B cell (primary cell): ENCODE measurements around the gene IFI35.

Experiments used
- CTCF ChIP-seq: fragments of 200-600 bp; IDR thresholded peaks from one replicate; pipeline ENCODE4 v1.8.0; 2022; ENCODE audit warnings: antibody characterized with exemption, mild to moderate bottlenecking
- EZH2 ChIP-seq: IDR thresholded peaks from 2 replicates; pipeline ENCODE4 v1.6.1; 2012; ENCODE audit warnings: borderline replicate concordance, low read depth, mild to moderate bottlenecking, moderate library complexity, low read length; ENCODE audit not compliant: insufficient read depth, poor library complexity, severe bottlenecking

DNA sequence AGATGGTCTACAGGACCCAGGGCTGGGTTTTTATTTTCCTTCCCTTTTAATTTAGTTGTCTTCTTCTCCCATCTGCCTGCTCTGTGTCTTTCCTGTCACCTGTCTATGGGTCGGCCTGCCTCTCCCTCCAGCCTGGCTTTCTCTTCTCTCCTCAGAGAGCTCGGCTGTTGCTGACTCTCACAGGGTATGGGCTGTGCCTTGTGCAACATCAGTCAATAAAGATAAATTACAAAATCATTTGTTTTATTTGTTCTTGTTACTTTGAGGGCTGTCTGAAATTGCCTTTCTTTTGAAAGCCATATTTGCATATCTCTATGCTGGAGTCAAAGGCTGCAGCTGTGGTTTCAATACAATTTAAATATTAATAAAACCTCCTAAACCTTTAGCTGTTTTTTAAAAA lies 34.1 kb downstream of the IFI35 start:
- TF ChIP-seq CTCF (no peak), EZH2 (no peak)
